PFSK-1 (cell line): ENCODE results near the gene SMARCD3.

ENCODE experiments used
- FOXP2 ChIP-seq: optimal IDR thresholded peaks from 2 replicates; pipeline ENCODE3; 2011; ENCODE audit warnings: borderline replicate concordance, control low read depth, inconsistent platforms; ENCODE audit not compliant: insufficient read depth; ENCODE audit errors: extremely low read length, extremely low read depth
- POLR2AphosphoS5 ChIP-seq: IDR thresholded peaks from 2 replicates; pipeline ENCODE4 v1.6.1; 2012; ENCODE audit warnings: low read depth, mild to moderate bottlenecking, control low read depth, low read length, moderate library complexity

GRCh38 chr7:151252961-151253711 lies 4.6 kb upstream of the SMARCD3 start:
- no peak for TF ChIP-seq POLR2AphosphoS5
- no peak for TF ChIP-seq FOXP2
